ENCODE results near the gene CFAP68. TPM values are rescaled to one million over a fixed set of nuclear protein-coding genes. Genes with fewer than 3 reads are reported as not detected.

CFAP68 gene
- total and polyA plus RNA-seq, 9 of the 15 experiments (the other 6 are each of a cell fraction or from before 2014, with no cell fraction given) = 22.8 to 72.3 (median 52.5) TPM

GRCh38 chr11:111923351-111923788 is 44.0 kb downstream of the CFAP68 start:
- no peaks in the 10 kb centered on the region for H3K9me1 ChIP-seq (ENCODE audit: control insufficient read depth, insufficient read depth, low read length)
- intact Hi-C loops (cut with micrococcal nuclease) (no loop called here), in situ Hi-C loops (cut with MboI) (no loop called here)
- peaks cover 31 to 34% of the 10 kb centered on the region in 2 experiments for H3K4me1 ChIP-seq (replicated peaks in 1 of 2; ENCODE audit: control insufficient read depth in 2 of 2, insufficient read depth in 2 of 2, low read length in 2 of 2)
- peak overlapping the region; percentile 93 for H2AFZ ChIP-seq (ENCODE audit: low read depth, low read length)
- no peaks in the 10 kb centered on the region for H3K27me3 ChIP-seq (ENCODE audit: control insufficient read depth in 2 of 2, insufficient read depth in 2 of 2, low read length in 2 of 2)
- H3K27ac ChIP-seq (ENCODE audit: extremely low read depth, low read depth, low read length) = 0 out of 3 replicates have a peak overlapping the region, but pooled peaks have one; percentile 4
- no TSS peak for BruUV-seq (replicated peaks)
- CTCF ChIA-PET (ENCODE audit: low intra/inter-chr PET ratio) = no interaction called here
- H3K9me3 ChIP-seq (replicated peaks; ENCODE audit: control insufficient read depth, insufficient read depth, low read depth, low read length) = no peaks in the 10 kb centered on the region
- ATAC-seq (no peak), DNase-seq (ENCODE audit: extremely low read depth in 1 of 4, low spot score in 3 of 4) (no peak), FAIRE-seq (peak; percentile 26)
- no peak overlapping the region for H3K4me3 ChIP-seq
- no peaks in the 10 kb centered on the region for H3K79me2 ChIP-seq (ENCODE audit: control insufficient read depth, insufficient read depth, low read length)
- POLR2A ChIA-PET = interaction anchor here (1.7 to 2.1 kb wide), 2 partner anchors 12 to 14 kb away, joined by 4 to 8 read pairs; partner anchors contain the start of genes CRYAB and DIXDC1
- no peaks in the 10 kb centered on the region for H4K20me1 ChIP-seq (replicated peaks; ENCODE audit: control insufficient read depth, insufficient read depth, low read length)
- WGBS (ENCODE audit: insufficient coverage, low coverage, missing lambda C conversion rate) = 34% methylated on average over 5 of the region's 5 CpGs
- no peak overlapping the region for H3K4me2 ChIP-seq (ENCODE audit: insufficient read depth, low read length)
- H3K36me3 ChIP-seq (ENCODE audit: control insufficient read depth, insufficient read depth, low read length) = no peaks in the 10 kb centered on the region
- H3K9ac ChIP-seq (ENCODE audit: insufficient read depth in 1 of 2, low read depth in 2 of 2, low read length in 2 of 2) = peak overlapping the region; percentile 1 to 9; a peak in 1 of 4 replicates
- no peak for TF ChIP-seq SIN3A (IDR thresholded peaks at IDR 0.05; ENCODE audit: borderline replicate concordance in 2 of 2, control insufficient read depth in 1 of 2, low read depth in 2 of 2, low read length in 2 of 2)
- TF ChIP-seq CBFA2T2 (conservative IDR thresholded peaks at IDR 0.05) = no peak
- no peak for TF ChIP-seq SMAD4 (CRISPR knock-in tag; conservative IDR thresholded peaks at IDR 0.05)
- no peak for TF ChIP-seq CBX8 (IDR thresholded peaks at IDR 0.05; ENCODE audit: borderline replicate concordance, extremely low read depth, low read depth, low read length, poor library complexity, severe bottlenecking)
- TF ChIP-seq ZNF143 (CRISPR knock-in tag; IDR thresholded peaks at IDR 0.05) = no peak
- no peak for TF ChIP-seq KLF6 (CRISPR knock-in tag; IDR thresholded peaks at IDR 0.05; ENCODE audit: borderline replicate concordance)
- no peak for TF ChIP-seq ZNF589 (CRISPR knock-in tag; IDR thresholded peaks at IDR 0.05; ENCODE audit: low read depth)
- no peak for TF ChIP-seq KHSRP (IDR thresholded peaks at IDR 0.05)
- TF ChIP-seq HDAC6 (IDR thresholded peaks at IDR 0.05; ENCODE audit: low read depth, low read length) = no peak
- TF ChIP-seq BRF1 (IDR thresholded peaks at IDR 0.05; ENCODE audit: borderline replicate concordance, extremely low read depth, insufficient read length) = no peak
- TF ChIP-seq ZNF316 (IDR thresholded peaks at IDR 0.05) = peak; percentile 15; the same call in 1 of the 2 replicates
- TF ChIP-seq ZNF274 (IDR thresholded peaks at IDR 0.05; ENCODE audit: borderline replicate concordance, low read depth, low read length) = no peak
- no peak for TF ChIP-seq MLX (CRISPR knock-in tag; conservative IDR thresholded peaks at IDR 0.05)
- peak; percentile 65 for TF ChIP-seq NFE2 (IDR thresholded peaks at IDR 0.05; ENCODE audit: low read depth)
- no peak for TF ChIP-seq GATAD2B (IDR thresholded peaks at IDR 0.05; ENCODE audit: borderline replicate concordance)
- no peak for TF ChIP-seq STAT6 (CRISPR knock-in tag; IDR thresholded peaks at IDR 0.05)
- no peak for TF ChIP-seq DNMT1 (IDR thresholded peaks at IDR 0.05)
- TF ChIP-seq XRCC3 (IDR thresholded peaks at IDR 0.05) = no peak
- TF ChIP-seq ZNF253 (CRISPR knock-in tag; conservative IDR thresholded peaks at IDR 0.05) = no peak
- no peak for TF ChIP-seq PHTF2 (CRISPR knock-in tag; IDR thresholded peaks at IDR 0.05)
- TF ChIP-seq MXI1 (IDR thresholded peaks at IDR 0.05; ENCODE audit: low read depth, low read length) = no peak
- no peak for TF ChIP-seq ZNF780A (CRISPR knock-in tag; IDR thresholded peaks at IDR 0.05)
